Activated T-cell treated with anti-CD3 and anti-CD28 coated beads for 4 hours (primary cell): ENCODE results near the gene IL1A.

Source experiments
- DNase-seq: peaks from one replicate; pipeline ENCODE4 v3.0.0-alpha.2; 2020

IL1A gene

GRCh38 chr2:112791019-112791418 is 6.7 kb upstream of the IL1A start:
- DNase-seq: no peak

- no peak for DNase-seq
These were observed 6.0 kb upstream of the IL1A start for GRCh38 chr2:112790305-112790704.

- no peak for DNase-seq
These were observed 4.9 kb upstream of the IL1A start for GRCh38 chr2:112789186-112789585.

DNA sequence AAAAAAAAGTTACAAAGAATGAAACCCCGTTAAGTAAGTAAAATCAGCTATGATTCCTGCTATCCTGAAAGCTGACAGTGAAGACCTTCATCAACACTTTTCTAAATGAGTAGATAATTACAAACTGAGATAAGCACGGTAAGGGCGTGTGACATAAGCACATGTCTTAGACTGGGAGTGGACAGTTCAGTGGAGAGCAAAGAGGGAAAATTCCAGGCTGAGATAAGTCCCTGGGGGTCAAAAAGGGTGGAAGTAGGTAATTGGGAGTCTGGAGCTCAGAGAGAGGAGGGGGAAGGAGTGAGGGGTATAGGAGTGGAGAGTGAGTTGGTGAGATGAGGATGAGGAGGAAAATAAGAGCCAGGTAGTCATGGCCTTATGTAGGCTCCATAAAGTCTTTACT is 4.4 kb upstream of the IL1A start:
- no peak for DNase-seq

GRCh38 chr2:112787729-112788393 is 3.6 kb upstream of the IL1A start:
- no peak for DNase-seq

- no peak for DNase-seq
These were observed 3.0 kb upstream of the IL1A start for GRCh38 chr2:112787294-112787693.

GRCh38 chr2:112783187-112783714 is 1.0 kb downstream of the IL1A start:
- DNase-seq: no peak

DNA sequence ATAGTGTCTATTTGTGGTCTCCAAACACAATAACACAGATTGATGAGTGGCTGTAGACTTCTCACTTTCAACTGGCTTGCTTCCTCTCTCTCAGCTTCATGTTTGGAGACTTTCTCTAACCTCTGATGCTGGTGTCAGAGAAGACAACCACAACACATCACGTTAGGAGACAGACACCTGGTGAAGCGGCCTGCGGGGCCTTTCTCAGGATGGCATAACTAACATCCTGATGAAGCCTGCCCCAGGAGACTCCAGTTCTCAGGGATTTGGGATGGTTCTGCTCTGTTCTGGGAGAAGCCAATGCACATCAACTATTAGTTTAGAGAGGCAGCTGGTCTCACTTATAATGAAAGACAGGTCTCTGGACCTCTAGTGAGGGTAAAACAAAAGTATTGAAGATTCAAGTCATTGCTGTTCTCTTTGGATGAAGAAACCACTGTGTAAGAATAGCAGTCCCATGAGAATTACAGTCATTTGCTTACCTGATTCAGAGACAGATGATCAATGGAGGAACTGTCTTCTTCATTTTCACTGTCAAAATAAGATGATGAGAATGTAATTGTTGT is 2.0 kb downstream of the IL1A start:
- DNase-seq: no peak

- DNase-seq: no peak
These were observed 4.7 kb downstream of the IL1A start for GRCh38 chr2:112779598-112779997.

DNA sequence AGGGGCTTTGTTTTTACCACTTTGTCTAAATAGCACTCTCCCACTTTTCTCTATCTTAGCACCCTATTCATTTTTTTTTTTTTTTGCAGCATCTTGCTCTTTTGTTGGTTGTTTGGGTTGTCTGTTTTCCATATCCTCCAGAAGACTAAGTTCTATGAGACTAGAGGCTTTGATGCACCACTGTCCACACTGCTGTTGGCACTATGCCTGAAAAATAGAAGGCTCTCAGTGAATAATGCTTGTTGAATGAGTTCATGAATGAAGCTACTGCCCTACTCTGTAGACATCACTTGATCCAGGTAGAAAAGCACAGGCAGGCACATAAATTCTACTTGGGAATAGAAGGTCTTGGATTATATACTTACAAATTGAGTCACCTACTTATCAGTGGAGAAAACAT is 7.3 kb downstream of the IL1A start:
- DNase-seq: no peak

- no peak for DNase-seq
These were observed 8.2 kb downstream of the IL1A start for GRCh38 chr2:112776113-112776512.

DNA sequence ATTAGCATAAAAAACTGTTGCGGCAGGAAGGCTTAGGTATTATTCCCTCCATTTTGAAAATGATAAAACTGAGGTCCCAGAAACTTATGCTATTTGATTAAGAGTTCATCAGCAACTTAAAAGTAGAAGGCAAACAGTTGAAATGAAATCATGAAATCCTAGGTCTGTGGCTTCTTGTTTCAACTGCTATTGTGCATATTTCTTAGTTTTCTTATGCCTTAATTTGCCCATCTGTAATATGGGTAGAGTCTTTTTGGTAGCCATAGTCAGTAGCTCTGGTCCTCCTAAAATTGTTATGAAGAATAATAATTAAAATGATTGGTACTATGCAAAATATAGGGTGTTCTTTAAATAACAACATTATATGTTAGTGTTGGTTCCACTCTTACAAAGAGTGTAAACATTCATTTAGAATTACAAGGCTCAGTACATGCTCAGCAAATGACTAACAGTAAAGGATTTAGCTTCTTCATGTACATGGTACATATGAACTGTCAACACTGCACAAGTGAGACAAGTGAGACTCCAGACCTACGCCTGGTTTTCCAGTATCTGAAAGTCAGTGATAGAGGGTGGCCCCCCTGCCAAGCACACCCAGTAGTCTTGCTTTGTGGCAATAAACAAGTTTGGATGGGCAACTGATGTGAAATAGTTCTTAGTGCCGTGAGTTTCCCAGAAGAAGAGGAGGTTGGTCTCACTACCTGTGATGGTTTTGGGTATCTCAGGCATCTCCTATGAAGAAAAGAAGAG is 9.6 kb downstream of the IL1A start:
- no peak for DNase-seq

GRCh38 chr2:112773556-112773955 is 10.7 kb downstream of the IL1A start:
- no peak for DNase-seq

GRCh38 chr2:112772911-112773475 is 11.3 kb downstream of the IL1A start:
- no peak for DNase-seq

DNA sequence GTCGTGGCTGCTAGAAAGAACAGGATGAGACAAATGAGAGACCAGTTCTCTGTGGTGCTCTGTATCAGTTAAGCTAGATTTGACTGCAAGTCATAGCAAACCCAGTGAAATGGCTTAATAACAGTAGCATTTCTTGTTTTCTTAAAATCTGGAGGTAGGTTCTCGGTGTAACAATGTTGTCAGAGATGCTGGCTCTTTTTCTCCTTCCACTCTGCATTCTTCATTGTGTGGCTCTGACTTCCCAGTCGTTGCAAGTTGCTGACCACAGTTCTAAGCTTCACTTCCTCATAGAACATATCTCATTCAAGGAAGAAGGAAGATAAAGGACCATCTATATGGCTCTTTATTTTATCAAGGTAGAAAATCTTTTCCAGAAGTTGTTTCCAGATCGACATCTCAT is 12.0 kb downstream of the IL1A start:
- DNase-seq: no peak

DNA sequence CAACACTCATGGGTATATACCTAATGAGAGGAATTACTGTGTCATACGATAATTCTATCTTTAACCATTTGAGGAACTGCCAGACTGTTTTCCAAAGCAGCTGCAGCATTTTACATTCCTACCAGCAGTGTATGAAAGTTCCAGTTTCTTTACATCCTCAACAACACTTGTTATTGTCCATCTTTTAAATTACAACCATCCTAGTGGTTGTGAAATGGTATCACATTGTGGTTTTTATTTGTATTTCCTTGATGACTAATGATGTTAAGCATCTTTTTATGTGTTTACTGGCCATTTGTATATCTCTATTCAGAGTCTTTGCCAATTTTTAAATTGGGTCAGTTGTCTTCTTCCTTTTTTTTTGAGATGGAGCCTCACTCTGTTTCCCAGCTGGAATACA is 15.9 kb downstream of the IL1A start:
- no peak for DNase-seq

GRCh38 chr2:112767693-112768330 is 16.5 kb downstream of the IL1A start:
- no peak for DNase-seq

DNA sequence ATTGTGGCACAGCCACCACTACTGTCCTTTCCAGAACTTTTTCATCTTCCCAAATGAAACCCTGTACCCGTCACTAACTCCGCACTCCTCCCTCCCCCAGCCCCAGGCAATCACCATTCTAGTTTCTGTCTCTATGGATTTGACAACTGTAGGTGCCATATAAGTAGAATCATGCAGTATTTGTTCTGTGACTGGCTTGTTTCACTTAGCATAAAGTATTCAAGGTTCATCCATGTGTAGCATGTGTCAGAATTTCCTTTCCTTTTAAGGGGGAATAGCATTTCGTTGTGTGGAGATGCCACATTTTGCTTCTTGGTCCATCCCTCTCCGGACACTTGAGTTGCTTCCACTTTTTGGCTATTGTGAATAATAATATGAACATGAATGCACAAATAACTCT is 19.0 kb downstream of the IL1A start:
- no peak for DNase-seq

DNA sequence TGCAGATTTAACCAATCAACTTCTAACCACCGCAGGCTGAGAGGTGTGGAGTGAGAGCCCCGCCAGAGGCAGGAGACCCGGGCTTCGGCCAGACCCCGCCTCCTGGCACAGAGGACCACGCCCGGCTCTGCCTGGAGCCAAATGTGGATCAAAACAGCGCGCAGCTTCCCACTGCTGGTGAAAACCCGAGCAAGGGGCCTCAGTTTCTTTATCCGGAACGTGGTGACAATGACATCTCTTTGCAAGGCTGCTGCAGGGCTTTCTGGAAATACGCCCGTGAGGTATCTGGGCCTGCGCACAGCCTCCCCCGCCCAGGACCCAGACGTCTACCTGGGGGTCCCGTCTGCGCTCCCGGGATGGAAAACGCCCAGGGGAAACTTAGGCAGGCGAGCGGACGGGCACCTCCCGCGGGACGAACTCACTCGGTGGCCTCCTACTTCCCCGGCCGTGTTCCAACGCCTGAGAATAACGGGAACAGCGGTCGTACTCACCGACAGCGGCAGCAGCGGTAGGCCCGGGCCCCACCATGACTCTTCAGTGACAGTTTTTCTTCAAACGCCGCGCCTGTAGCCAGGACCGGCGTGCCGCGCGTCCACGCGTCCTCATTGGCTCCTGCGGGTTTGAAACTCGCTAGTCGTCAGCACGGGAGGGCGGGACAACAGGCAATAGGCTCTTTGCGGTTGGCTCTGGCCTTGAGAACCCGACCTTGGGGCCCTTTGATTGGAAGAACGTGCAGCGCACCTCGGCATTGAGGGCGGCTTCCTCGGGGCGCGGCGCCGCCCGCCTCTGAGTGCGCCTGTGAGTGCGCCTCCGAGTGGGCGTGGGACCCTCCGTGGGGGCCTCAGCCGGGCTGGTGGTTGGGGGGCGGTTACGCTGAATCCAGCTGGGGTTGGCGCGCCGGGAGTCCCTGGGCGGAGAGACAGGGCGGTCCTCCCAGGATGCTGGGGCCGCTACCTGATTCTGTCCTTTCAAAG is 19.9 kb downstream of the IL1A start, which contains the start of gene CKAP2L:
TSS of gene CKAP2L (minus strand) at position 539 of the 974 bp plus-strand sequence. CDS start at position 528, 11 bp downstream.
- DNase-seq: peak; percentile 91

DNA sequence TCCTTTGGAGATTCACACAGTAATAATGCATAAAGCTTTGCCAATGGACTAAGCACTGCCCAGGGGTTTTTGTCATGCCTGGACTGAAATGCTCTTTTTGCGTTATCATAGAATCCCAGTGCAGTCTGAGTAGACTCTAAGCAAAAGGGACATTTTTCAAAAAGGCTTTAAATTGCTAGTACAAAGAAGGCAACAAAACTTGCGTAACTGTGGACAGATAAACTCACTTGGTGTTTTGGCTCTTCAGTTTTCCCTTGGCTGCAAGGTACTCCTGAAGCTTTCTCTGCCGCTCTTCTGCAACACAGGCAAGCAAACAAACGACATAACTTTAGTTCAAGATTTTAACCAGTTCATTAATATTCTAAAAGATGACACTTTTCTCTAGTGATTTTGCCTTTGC is 22.0 kb downstream of the IL1A start:
- no peak for DNase-seq

GRCh38 chr2:112760149-112760548 is 24.1 kb downstream of the IL1A start:
- DNase-seq: no peak

DNA sequence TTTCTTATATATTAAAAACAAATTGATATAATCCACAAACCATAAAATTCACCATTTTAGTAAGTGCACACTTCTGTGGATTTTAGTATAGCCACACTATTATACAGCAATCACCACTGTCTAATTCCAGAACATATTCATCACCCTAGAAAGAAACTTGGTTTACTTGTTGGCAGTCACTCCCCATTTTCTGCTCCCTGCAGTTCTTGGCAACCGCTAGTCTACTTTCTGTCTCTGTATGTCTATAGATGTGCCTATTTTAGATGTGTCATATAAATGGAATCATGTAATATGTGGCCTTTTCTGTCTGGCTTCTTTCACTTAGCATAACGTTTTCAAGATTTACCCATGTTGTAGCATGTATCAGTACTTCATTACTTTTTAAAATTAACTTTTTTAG is 25.6 kb downstream of the IL1A start:
- no peak for DNase-seq
